HepG2 (cell line): ENCODE results near the gene CHSY3. TPM values are rescaled to one million over a fixed set of nuclear protein-coding genes. Genes with fewer than 3 reads are reported as not detected.
A peak's percentile ranks its signal among the peaks of the same experiment; 100 is the strongest.

ENCODE experiments used
- AHR ChIP-seq: IDR thresholded peaks from 2 replicates; pipeline ENCODE4 v1.6.1; 2018; ENCODE audit warnings: missing genetic modification reagents, missing compliant biosample characterization
- CEBPB ChIP-seq: IDR thresholded peaks from 2 replicates; pipeline ENCODE4 v1.6.1; 2011; ENCODE audit warnings: low read depth, low read length, improper control_type of control experiment, borderline replicate concordance
- EEA1 ChIP-seq: sonication (generic); formaldehyde crosslinking; IDR thresholded peaks from 2 replicates; pipeline ENCODE4 v1.5.1; 2020; ENCODE audit warnings: mild to moderate bottlenecking, missing genetic modification reagents, borderline replicate concordance
- HHEX ChIP-seq: IDR thresholded peaks from 2 replicates; pipeline ENCODE4 v1.6.1; 2016; ENCODE audit warnings: control low read depth
- HNF4A ChIP-seq: sonication (generic); formaldehyde crosslinking; IDR thresholded peaks from 2 replicates; pipeline ENCODE4 v1.4.0; 2020; ENCODE audit warnings: missing genetic modification reagents
- MAFK ChIP-seq, 2 experiments: IDR thresholded peaks in 1 of 2; conservative IDR thresholded peaks in 1 of 2; 2 replicates each; pipeline ENCODE4 v1.6.1; 2011; ENCODE audit warnings: improper control_type of control experiment in 2 of 2, low read length in 2 of 2
- NFIC ChIP-seq: IDR thresholded peaks from 2 replicates; pipeline ENCODE4 v1.6.1; 2012; ENCODE audit warnings: mild to moderate bottlenecking, low read length, inconsistent platforms
- PHF21A ChIP-seq: sonication (generic); formaldehyde crosslinking; IDR thresholded peaks from 2 replicates; pipeline ENCODE4 v1.5.0; 2020; ENCODE audit warnings: mild to moderate bottlenecking, missing genetic modification reagents
- POLR2A ChIP-seq, 2 experiments: IDR thresholded peaks; 2 replicates each; pipeline ENCODE4 v1.6.1; 2011; ENCODE audit warnings: low read depth in 2 of 2, low read length in 2 of 2, mild to moderate bottlenecking in 1 of 2, moderate library complexity in 1 of 2; ENCODE audit not compliant: insufficient read depth in 1 of 2
- SAP130 ChIP-seq: IDR thresholded peaks from 2 replicates; pipeline ENCODE4 v1.6.1; 2016; ENCODE audit warnings: low read depth
- STAG1 ChIP-seq: sonication (generic); formaldehyde crosslinking; IDR thresholded peaks from 2 replicates; pipeline ENCODE4 v1.4.0; 2020; ENCODE audit warnings: missing genetic modification reagents
- TEAD3 ChIP-seq: optimal IDR thresholded peaks from 2 replicates; pipeline ENCODE3; 2016; ENCODE audit warnings: borderline replicate concordance
- TFDP1 ChIP-seq: IDR thresholded peaks from 2 replicates; pipeline ENCODE4 v1.6.1; 2016; ENCODE audit warnings: missing compliant biosample characterization, missing genetic modification reagents, borderline replicate concordance
- ZFAT ChIP-seq: sonication (generic); formaldehyde crosslinking; conservative IDR thresholded peaks from 2 replicates; pipeline ENCODE4 v1.8.1; 2023; ENCODE audit warnings: missing genetic modification reagents, inconsistent platforms
- ZNF629 ChIP-seq: sonication (generic); formaldehyde crosslinking; conservative IDR thresholded peaks from 2 replicates; pipeline ENCODE4 v1.5.0; 2020; ENCODE audit warnings: missing genetic modification reagents
- polyA plus RNA-seq, 8 experiments: library from polyadenylated mRNA; depleted of rRNA in 3 of 8; stranded (reverse) in 7 of 8; unstranded in 1 of 8; fragments of >200 nt; fragmentation: Illumina TruSeq in 4 of 8; extraction: Trizol in 4 of 8; gene quantifications; 2 replicates each; pipeline versions ENCODE4 v1.2.1 to v1.2.3, GENCODE V29; 2011 to 2016; ENCODE audit warnings: low read depth in 4 of 8, missing spikeins in 1 of 8, mixed read lengths in 1 of 8; ENCODE audit not compliant: insufficient read depth in 1 of 8
- total RNA-seq, 5 experiments: library from RNA; depleted of rRNA; stranded (reverse); fragments of >200 nt; fragmentation: Illumina TruSeq; extraction: Trizol; gene quantifications; 2 replicates each; pipeline ENCODE4 v1.2.3, GENCODE V29; 2016; ENCODE audit warnings: low read depth in 1 of 5
- TF ChIP-seq, protein P1 (sequence below): sonication (generic); formaldehyde crosslinking; conservative IDR thresholded peaks from 2 replicates; pipeline ENCODE4 v1.4.0; 2020; ENCODE audit warnings: mild to moderate bottlenecking, missing genetic modification reagents, moderate library complexity
- TF ChIP-seq, protein P2 (sequence below): sonication (generic); formaldehyde crosslinking; IDR thresholded peaks from 2 replicates; pipeline ENCODE4 v1.4.0; 2020; ENCODE audit warnings: missing genetic modification reagents, mild to moderate bottlenecking, borderline replicate concordance
- TF ChIP-seq, protein P3 (sequence below): sonication (generic); formaldehyde crosslinking; IDR thresholded peaks from 2 replicates; pipeline ENCODE4 v1.8.1; 2023; ENCODE audit warnings: mild to moderate bottlenecking, missing genetic modification reagents
- TF ChIP-seq, protein P4 (sequence below): sonication (generic); formaldehyde crosslinking; IDR thresholded peaks from 2 replicates; pipeline ENCODE4 v1.4.0; 2020; ENCODE audit warnings: missing genetic modification reagents

Gene CHSY3
- total and polyA plus RNA-seq, 2 of the 13 experiments (the other 11 are each of a cell fraction or from before 2014, with no cell fraction given) = 0.26 to 4.1 TPM

DNA sequence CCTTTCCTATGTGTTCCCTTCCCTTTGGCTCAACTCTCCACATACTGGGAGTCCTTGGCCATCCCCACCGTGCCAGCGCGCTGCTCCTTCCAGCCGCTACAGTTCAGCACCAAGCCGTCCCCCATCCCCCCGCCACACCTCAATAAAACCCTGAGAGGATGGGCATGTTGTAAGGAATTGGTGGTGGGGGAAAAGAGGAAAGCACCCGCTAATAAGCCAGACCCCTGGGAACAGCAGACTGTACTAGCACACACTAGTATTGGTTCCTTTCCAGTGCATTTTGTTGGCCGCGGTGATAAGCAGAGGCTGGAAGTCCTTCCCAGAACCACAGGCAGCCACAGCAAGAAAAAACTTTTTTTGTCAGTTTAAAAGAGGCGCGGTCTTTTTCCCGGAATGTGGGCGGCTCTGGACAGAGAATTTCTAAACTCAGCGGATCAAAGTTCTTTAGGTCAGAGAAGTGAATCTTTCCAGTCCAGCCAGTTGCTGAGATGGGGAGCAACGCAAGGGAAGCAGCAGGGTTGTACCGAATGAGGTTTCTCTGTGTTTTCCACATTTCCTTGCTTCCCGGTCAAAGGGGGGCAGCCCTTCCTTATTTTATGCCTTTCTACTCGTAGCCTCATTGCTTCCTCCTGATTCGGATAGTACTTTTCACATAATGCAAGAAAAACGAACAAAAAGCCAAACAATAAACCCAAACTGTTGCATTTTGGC, 2.1 kb downstream of the CHSY3 start (continued):
- TF ChIP-seq, protein P1, sequence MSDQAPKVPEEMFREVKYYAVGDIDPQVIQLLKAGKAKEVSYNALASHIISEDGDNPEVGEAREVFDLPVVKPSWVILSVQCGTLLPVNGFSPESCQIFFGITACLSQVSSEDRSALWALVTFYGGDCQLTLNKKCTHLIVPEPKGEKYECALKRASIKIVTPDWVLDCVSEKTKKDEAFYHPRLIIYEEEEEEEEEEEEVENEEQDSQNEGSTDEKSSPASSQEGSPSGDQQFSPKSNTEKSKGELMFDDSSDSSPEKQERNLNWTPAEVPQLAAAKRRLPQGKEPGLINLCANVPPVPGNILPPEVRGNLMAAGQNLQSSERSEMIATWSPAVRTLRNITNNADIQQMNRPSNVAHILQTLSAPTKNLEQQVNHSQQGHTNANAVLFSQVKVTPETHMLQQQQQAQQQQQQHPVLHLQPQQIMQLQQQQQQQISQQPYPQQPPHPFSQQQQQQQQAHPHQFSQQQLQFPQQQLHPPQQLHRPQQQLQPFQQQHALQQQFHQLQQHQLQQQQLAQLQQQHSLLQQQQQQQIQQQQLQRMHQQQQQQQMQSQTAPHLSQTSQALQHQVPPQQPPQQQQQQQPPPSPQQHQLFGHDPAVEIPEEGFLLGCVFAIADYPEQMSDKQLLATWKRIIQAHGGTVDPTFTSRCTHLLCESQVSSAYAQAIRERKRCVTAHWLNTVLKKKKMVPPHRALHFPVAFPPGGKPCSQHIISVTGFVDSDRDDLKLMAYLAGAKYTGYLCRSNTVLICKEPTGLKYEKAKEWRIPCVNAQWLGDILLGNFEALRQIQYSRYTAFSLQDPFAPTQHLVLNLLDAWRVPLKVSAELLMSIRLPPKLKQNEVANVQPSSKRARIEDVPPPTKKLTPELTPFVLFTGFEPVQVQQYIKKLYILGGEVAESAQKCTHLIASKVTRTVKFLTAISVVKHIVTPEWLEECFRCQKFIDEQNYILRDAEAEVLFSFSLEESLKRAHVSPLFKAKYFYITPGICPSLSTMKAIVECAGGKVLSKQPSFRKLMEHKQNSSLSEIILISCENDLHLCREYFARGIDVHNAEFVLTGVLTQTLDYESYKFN (CRISPR knock-in tag) = peak; percentile 35
- TF ChIP-seq STAG1 (peak; percentile 32), MAFK (conservative IDR thresholded peaks at IDR 0.05 in 1 of 2, IDR thresholded peaks at IDR 0.05 in 1 of 2; ENCODE audit: low read length in 2 of 2) (no peak), CEBPB (no peak), EEA1 (no peak), AHR (CRISPR knock-in tag) (no peak), TEAD3 (CRISPR knock-in tag) (peak; percentile 68), PHF21A (peak; percentile 64; the same call in 1 of the 2 replicates), ZNF629 (CRISPR knock-in tag) (no peak), SAP130 (CRISPR knock-in tag) (peak; percentile 17; the same call in 1 of the 2 replicates), NFIC (no peak), HNF4A (peak; percentile 70), POLR2A (IDR thresholded peaks at IDR 0.05; ENCODE audit: insufficient read depth in 1 of 2, low read depth in 2 of 2, low read length in 2 of 2) (peak in 1 of 2 experiments; percentile 59; a peak in 2 of 4 replicates), ZFAT (no peak), TFDP1 (peak; percentile 68; the same call in 1 of the 2 replicates), HHEX (CRISPR knock-in tag) (no peak)
- TF ChIP-seq, protein P2, sequence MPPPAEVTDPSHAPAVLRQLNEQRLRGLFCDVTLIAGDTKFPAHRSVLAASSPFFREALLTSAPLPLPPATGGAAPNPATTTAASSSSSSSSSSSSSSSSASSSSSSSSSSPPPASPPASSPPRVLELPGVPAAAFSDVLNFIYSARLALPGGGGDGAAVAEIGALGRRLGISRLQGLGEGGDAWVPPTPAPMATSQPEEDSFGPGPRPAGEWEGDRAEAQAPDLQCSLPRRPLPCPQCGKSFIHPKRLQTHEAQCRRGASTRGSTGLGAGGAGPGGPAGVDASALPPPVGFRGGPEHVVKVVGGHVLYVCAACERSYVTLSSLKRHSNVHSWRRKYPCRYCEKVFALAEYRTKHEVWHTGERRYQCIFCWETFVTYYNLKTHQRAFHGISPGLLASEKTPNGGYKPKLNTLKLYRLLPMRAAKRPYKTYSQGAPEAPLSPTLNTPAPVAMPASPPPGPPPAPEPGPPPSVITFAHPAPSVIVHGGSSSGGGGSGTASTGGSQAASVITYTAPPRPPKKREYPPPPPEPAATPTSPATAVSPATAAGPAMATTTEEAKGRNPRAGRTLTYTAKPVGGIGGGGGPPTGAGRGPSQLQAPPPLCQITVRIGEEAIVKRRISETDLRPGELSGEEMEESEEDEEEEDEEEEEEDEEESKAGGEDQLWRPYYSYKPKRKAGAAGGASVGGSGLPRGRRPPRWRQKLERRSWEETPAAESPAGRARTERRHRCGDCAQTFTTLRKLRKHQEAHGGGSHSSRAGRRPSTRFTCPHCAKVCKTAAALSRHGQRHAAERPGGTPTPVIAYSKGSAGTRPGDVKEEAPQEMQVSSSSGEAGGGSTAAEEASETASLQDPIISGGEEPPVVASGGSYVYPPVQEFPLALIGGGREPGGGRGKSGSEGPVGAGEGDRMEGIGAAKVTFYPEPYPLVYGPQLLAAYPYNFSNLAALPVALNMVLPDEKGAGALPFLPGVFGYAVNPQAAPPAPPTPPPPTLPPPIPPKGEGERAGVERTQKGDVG (CRISPR knock-in tag) = no peak
- TF ChIP-seq, protein P3, sequence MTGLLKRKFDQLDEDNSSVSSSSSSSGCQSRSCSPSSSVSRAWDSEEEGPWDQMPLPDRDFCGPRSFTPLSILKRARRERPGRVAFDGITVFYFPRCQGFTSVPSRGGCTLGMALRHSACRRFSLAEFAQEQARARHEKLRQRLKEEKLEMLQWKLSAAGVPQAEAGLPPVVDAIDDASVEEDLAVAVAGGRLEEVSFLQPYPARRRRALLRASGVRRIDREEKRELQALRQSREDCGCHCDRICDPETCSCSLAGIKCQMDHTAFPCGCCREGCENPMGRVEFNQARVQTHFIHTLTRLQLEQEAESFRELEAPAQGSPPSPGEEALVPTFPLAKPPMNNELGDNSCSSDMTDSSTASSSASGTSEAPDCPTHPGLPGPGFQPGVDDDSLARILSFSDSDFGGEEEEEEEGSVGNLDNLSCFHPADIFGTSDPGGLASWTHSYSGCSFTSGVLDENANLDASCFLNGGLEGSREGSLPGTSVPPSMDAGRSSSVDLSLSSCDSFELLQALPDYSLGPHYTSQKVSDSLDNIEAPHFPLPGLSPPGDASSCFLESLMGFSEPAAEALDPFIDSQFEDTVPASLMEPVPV (CRISPR knock-in tag) = 0 out of 2 replicates have a peak, but pooled peaks have one; percentile 22
- TF ChIP-seq, protein P4, sequence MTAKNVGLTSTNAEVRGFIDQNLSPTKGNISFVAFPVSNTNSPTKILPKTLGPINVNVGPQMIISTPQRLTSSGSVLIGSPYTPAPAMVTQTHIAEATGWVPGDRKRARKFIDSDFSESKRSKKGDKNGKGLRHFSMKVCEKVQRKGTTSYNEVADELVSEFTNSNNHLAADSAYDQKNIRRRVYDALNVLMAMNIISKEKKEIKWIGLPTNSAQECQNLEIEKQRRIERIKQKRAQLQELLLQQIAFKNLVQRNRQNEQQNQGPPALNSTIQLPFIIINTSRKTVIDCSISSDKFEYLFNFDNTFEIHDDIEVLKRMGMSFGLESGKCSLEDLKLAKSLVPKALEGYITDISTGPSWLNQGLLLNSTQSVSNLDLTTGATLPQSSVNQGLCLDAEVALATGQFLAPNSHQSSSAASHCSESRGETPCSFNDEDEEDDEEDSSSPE (CRISPR knock-in tag) = peak; percentile 69
